ENCODE results near the gene UMAD1.

The UMAD1 gene

GRCh38 chr7:7607010-7607409, 33.5 kb upstream of the UMAD1 start:
- ATAC-seq (ENCODE audit: insufficient read depth, low read depth) (no peak), DNase-seq (no peak)
- Histone ChIP-seq H3K79me2 (ENCODE audit: insufficient read depth, low read length) (no peaks in the 10 kb centered on the region), H3K4me1 (ENCODE audit: insufficient read depth, low read length) (no peaks in the 10 kb centered on the region), H4K20me1 (ENCODE audit: insufficient read depth, low read length) (no peaks in the 10 kb centered on the region), H3K27ac (ENCODE audit: low read length) (no peak overlapping the region), H3K36me3 (ENCODE audit: insufficient read depth, low read length) (peaks cover 7% of the 10 kb centered on the region; the same call in 1 of the 2 replicates), H3K9me3 (ENCODE audit: insufficient read depth, low read length, severe bottlenecking) (no peaks in the 10 kb centered on the region), H3K4me3 (ENCODE audit: low read depth in 1 of 2, low read length in 2 of 2) (no peak overlapping the region), H3K9ac (ENCODE audit: low read depth, low read length) (no peak overlapping the region), H3K27me3 (ENCODE audit: insufficient read depth, low read length, poor library complexity) (no peaks in the 10 kb centered on the region), H3K4me2 (ENCODE audit: insufficient read depth, low read length) (no peak overlapping the region), H2AFZ (ENCODE audit: low read depth, low read length) (no peak overlapping the region)
- no peak for TF ChIP-seq CTCF (IDR thresholded peaks at IDR 0.05; ENCODE audit: borderline replicate concordance, extremely low read depth, low read length, poor library complexity, severe bottlenecking)
- TF ChIP-seq EZH2 (IDR thresholded peaks at IDR 0.05; ENCODE audit: borderline replicate concordance, low read depth, low read length, severe bottlenecking) = no peak

GRCh38 chr7:7609330-7609729, 31.2 kb upstream of the UMAD1 start:
- TF ChIP-seq EZH2 (IDR thresholded peaks at IDR 0.05; ENCODE audit: borderline replicate concordance, low read depth, low read length, severe bottlenecking) (no peak), CTCF (IDR thresholded peaks at IDR 0.05; ENCODE audit: borderline replicate concordance, extremely low read depth, low read length, poor library complexity, severe bottlenecking) (no peak)
- Histone ChIP-seq H3K9me3 (ENCODE audit: insufficient read depth, low read length, severe bottlenecking) (no peaks in the 10 kb centered on the region), H3K27me3 (ENCODE audit: insufficient read depth, low read length, poor library complexity) (no peaks in the 10 kb centered on the region), H2AFZ (ENCODE audit: low read depth, low read length) (no peak overlapping the region), H3K4me3 (ENCODE audit: low read depth in 1 of 2, low read length in 2 of 2) (no peak overlapping the region), H3K27ac (ENCODE audit: low read length) (no peak overlapping the region), H3K4me1 (ENCODE audit: insufficient read depth, low read length) (no peaks in the 10 kb centered on the region), H4K20me1 (ENCODE audit: insufficient read depth, low read length) (no peaks in the 10 kb centered on the region), H3K9ac (ENCODE audit: low read depth, low read length) (no peak overlapping the region), H3K4me2 (ENCODE audit: insufficient read depth, low read length) (no peak overlapping the region), H3K36me3 (ENCODE audit: insufficient read depth, low read length) (peaks cover 7% of the 10 kb centered on the region; the same call in 1 of the 2 replicates), H3K79me2 (ENCODE audit: insufficient read depth, low read length) (no peaks in the 10 kb centered on the region)
- DNase-seq (no peak), ATAC-seq (ENCODE audit: insufficient read depth, low read depth) (no peak)

- no peak for TF ChIP-seq CTCF (IDR thresholded peaks at IDR 0.05; ENCODE audit: borderline replicate concordance, extremely low read depth, low read length, poor library complexity, severe bottlenecking)
- no peak for TF ChIP-seq EZH2 (IDR thresholded peaks at IDR 0.05; ENCODE audit: borderline replicate concordance, low read depth, low read length, severe bottlenecking)
- Histone ChIP-seq H3K36me3 (ENCODE audit: insufficient read depth, low read length) (peaks cover 4% of the 10 kb centered on the region; the same call in 1 of the 2 replicates), H3K4me2 (ENCODE audit: insufficient read depth, low read length) (no peak overlapping the region), H3K27me3 (ENCODE audit: insufficient read depth, low read length, poor library complexity) (no peaks in the 10 kb centered on the region), H3K27ac (ENCODE audit: low read length) (no peak overlapping the region), H4K20me1 (ENCODE audit: insufficient read depth, low read length) (no peaks in the 10 kb centered on the region), H3K9ac (ENCODE audit: low read depth, low read length) (no peak overlapping the region), H2AFZ (ENCODE audit: low read depth, low read length) (no peak overlapping the region), H3K9me3 (ENCODE audit: insufficient read depth, low read length, severe bottlenecking) (no peaks in the 10 kb centered on the region), H3K4me1 (ENCODE audit: insufficient read depth, low read length) (peaks cover 10% of the 10 kb centered on the region), H3K79me2 (ENCODE audit: insufficient read depth, low read length) (no peaks in the 10 kb centered on the region), H3K4me3 (ENCODE audit: low read depth in 1 of 2, low read length in 2 of 2) (no peak overlapping the region)
- DNase-seq (no peak), ATAC-seq (ENCODE audit: insufficient read depth, low read depth) (no peak)
These were observed 28.0 kb upstream of the UMAD1 start for GRCh38 chr7:7612519-7612918.

GRCh38 chr7:7613210-7613609, 27.3 kb upstream of the UMAD1 start:
- peaks cover 4% of the 10 kb centered on the region; the same call in 1 of the 2 replicates for H3K36me3 ChIP-seq (ENCODE audit: insufficient read depth, low read length)
- H3K9ac ChIP-seq (ENCODE audit: low read depth, low read length) = no peak overlapping the region
- no peak overlapping the region for H3K4me2 ChIP-seq (ENCODE audit: insufficient read depth, low read length)
- no peaks in the 10 kb centered on the region for H3K79me2 ChIP-seq (ENCODE audit: insufficient read depth, low read length)
- no peak overlapping the region for H2AFZ ChIP-seq (ENCODE audit: low read depth, low read length)
- H3K9me3 ChIP-seq (ENCODE audit: insufficient read depth, low read length, severe bottlenecking) = no peaks in the 10 kb centered on the region
- peaks cover 17% of the 10 kb centered on the region for H3K4me1 ChIP-seq (ENCODE audit: insufficient read depth, low read length)
- TF ChIP-seq CTCF (IDR thresholded peaks at IDR 0.05; ENCODE audit: borderline replicate concordance, extremely low read depth, low read length, poor library complexity, severe bottlenecking) (no peak), EZH2 (IDR thresholded peaks at IDR 0.05; ENCODE audit: borderline replicate concordance, low read depth, low read length, severe bottlenecking) (no peak)
- no peaks in the 10 kb centered on the region for H4K20me1 ChIP-seq (ENCODE audit: insufficient read depth, low read length)
- ATAC-seq (ENCODE audit: insufficient read depth, low read depth) = no peak
- no peak overlapping the region for H3K4me3 ChIP-seq (ENCODE audit: low read depth in 1 of 2, low read length in 2 of 2)
- no peak for DNase-seq
- no peaks in the 10 kb centered on the region for H3K27me3 ChIP-seq (ENCODE audit: insufficient read depth, low read length, poor library complexity)
- H3K27ac ChIP-seq (ENCODE audit: low read length) = no peak overlapping the region

Data from DND-41 (cell line).